Measurements from ENCODE around the gene SCAP. TPM values are rescaled to one million over a fixed set of nuclear protein-coding genes. Genes with fewer than 3 reads are reported as not detected.

Gene SCAP
- total and polyA plus RNA-seq, 2 of the 4 experiments (the other 2 are of a cell fraction), result 25.3 to 34.6 TPM

DNA sequence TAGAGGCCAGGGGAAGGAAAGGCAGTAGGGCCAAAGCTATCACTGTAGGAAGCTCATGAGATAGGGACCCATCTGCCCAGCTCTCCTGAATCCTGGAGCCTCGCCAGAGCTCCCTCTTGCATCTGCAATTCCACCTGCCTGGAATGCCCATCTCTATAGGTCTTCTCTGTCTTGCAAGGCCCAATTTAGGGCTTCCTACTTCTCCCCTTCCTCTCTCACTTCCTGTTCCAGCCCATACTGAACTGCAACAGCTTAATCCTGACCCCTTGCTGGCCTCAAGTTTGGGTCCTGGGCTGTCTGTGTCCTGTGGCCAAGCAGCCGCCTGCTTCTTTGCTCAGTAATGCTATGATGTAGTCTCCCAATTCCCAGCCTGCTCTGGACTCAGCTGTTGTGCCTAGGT lies 98.6 kb downstream of the SCAP start:
- CTCF ChIA-PET, result interaction anchor here (0.6 kb wide), 1 partner anchor 401 kb away, joined by 3 read pairs; no protein-coding TSS in a partner anchor

More for the DNA sequence above, 98.6 kb downstream of the SCAP start:
- Histone ChIP-seq H3K9me1 (ENCODE audit: insufficient read depth, low read length) (peaks cover 6% of the 10 kb centered on the region), H4K20me1 (ENCODE audit: insufficient read depth, low read length) (peaks cover 9% of the 10 kb centered on the region), H3K23ac (ENCODE audit: low read depth, low read length) (no peak overlapping the region), H4K5ac (ENCODE audit: low read depth, low read length) (no peak overlapping the region), H3K27ac (ENCODE audit: insufficient read depth, low read length) (no peak overlapping the region), H3K4me3 (ENCODE audit: insufficient read depth, low read depth, low read length) (no peak overlapping the region), H3K79me1 (ENCODE audit: low read depth in 1 of 2, low read length in 2 of 2) (peaks cover 20 to 39% of the 10 kb centered on the region in 2 experiments), H3K9me3 (ENCODE audit: control insufficient read depth, insufficient read depth, low read length) (no peaks in the 10 kb centered on the region), H3K18ac (ENCODE audit: low read depth, low read length) (no peak overlapping the region), H4K8ac (ENCODE audit: low read depth in 2 of 2, low read length in 2 of 2) (no peak overlapping the region), H3K36me3 (ENCODE audit: control insufficient read depth, insufficient read depth, low read length) (no peaks in the 10 kb centered on the region), H3K56ac (ENCODE audit: extremely low read depth, insufficient read depth, low read length) (no peak overlapping the region), H2BK5ac (ENCODE audit: low read depth, low read length, poor library complexity, severe bottlenecking) (no peak overlapping the region), H3K9ac (ENCODE audit: low read depth, low read length) (no peak overlapping the region), H3K4me1 (ENCODE audit: control insufficient read depth, insufficient read depth, low read length) (peaks cover 7% of the 10 kb centered on the region), H3K4me2 (ENCODE audit: low read depth, low read length) (no peak overlapping the region), H2BK120ac (ENCODE audit: low read depth, low read length) (no peak overlapping the region), H4K91ac (ENCODE audit: insufficient read depth, low read depth, low read length) (no peak overlapping the region), H3K27me3 (ENCODE audit: control insufficient read depth, insufficient read depth, low read length) (no peaks in the 10 kb centered on the region), H3K14ac (replicated peaks; ENCODE audit: low read depth, low read length) (no peak overlapping the region), H3K4ac (ENCODE audit: low read depth, low read length) (no peak overlapping the region), H2AK9ac (replicated peaks; ENCODE audit: low read depth, low read length, poor library complexity) (no peak overlapping the region), H2BK15ac (ENCODE audit: low read depth, low read length) (no peak overlapping the region), H2AFZ (replicated peaks; ENCODE audit: low read length, poor library complexity) (no peak overlapping the region), H2AK5ac (ENCODE audit: low read depth, low read length) (no peak overlapping the region), H2BK20ac (ENCODE audit: low read depth, low read length) (no peak overlapping the region)
- no peak for TF ChIP-seq POLR2A (IDR thresholded peaks at IDR 0.05; ENCODE audit: low read depth, low read length)
- no peak for TF ChIP-seq BHLHE40 (IDR thresholded peaks at IDR 0.05; ENCODE audit: low read depth, low read length)
- TF ChIP-seq CEBPB (IDR thresholded peaks at IDR 0.05; ENCODE audit: low read depth, low read length), result no peak
- TF ChIP-seq CHD1 (IDR thresholded peaks at IDR 0.05; ENCODE audit: low read depth, low read length), result no peak
- no peak for TF ChIP-seq FOS (IDR thresholded peaks at IDR 0.05; ENCODE audit: low read depth, low read length)
- no peak for TF ChIP-seq RAD21 (IDR thresholded peaks at IDR 0.05; ENCODE audit: low read length)
- no peak for TF ChIP-seq RFX5 (IDR thresholded peaks at IDR 0.05; ENCODE audit: low read depth, low read length)
- TF ChIP-seq MAFK (IDR thresholded peaks at IDR 0.05; ENCODE audit: low read depth, low read length), result no peak
- no peak for TF ChIP-seq CTCF (conservative IDR thresholded peaks at IDR 0.05; ENCODE audit: low read depth, low read length)
- TF ChIP-seq SMC3 (IDR thresholded peaks at IDR 0.05; ENCODE audit: low read depth, low read length), result no peak
- TF ChIP-seq ELK1 (IDR thresholded peaks at IDR 0.05; ENCODE audit: borderline replicate concordance, low read depth, low read length), result no peak
- TF ChIP-seq NFE2L2 (IDR thresholded peaks at IDR 0.05; ENCODE audit: low read depth, low read length), result no peak
- TF ChIP-seq MXI1 (IDR thresholded peaks at IDR 0.05; ENCODE audit: borderline replicate concordance, low read depth, low read length), result no peak
- TF ChIP-seq MAZ (IDR thresholded peaks at IDR 0.05; ENCODE audit: borderline replicate concordance, low read depth, low read length), result no peak
- TF ChIP-seq RCOR1 (IDR thresholded peaks at IDR 0.05; ENCODE audit: insufficient replicate concordance, low read length), result no peak
- TF ChIP-seq, protein P1, sequence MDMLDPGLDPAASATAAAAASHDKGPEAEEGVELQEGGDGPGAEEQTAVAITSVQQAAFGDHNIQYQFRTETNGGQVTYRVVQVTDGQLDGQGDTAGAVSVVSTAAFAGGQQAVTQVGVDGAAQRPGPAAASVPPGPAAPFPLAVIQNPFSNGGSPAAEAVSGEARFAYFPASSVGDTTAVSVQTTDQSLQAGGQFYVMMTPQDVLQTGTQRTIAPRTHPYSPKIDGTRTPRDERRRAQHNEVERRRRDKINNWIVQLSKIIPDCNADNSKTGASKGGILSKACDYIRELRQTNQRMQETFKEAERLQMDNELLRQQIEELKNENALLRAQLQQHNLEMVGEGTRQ (IDR thresholded peaks at IDR 0.05; ENCODE audit: low read depth, low read length), result no peak
- POLR2A ChIA-PET (ENCODE audit: unreplicated experiment), result interaction anchor here (0.5 kb wide), 1 partner anchor 400 kb away, joined by 4 read pairs; no protein-coding TSS in a partner anchor
- WGBS, 2 experiments (ENCODE audit: extremely low coverage in 2 of 2, insufficient read length in 1 of 2), result 88% methylated on average over 1 of the region's 2 CpGs; no CpG with 5 or more reads in 1 of the 2 experiments
- intact Hi-C loops (cut with micrococcal nuclease) (no loop called here), dilution Hi-C loops (cut with HindIII; ENCODE audit: low sequenced_read_pairs, unreplicated experiment) (no loop called here), in situ Hi-C loops (cut with MboI; ENCODE audit: low sequenced_read_pairs) (no loop called here)
- no TSS peak for BruUV-seq (replicated peaks)
- ATAC-seq (ENCODE audit: low read depth), result no peak
- no peak for DNase-seq

All from IMR-90 (cell line).